Esophagus muscularis mucosa (tissue), 4 donors: ENCODE measurements around the gene KIZ. TPM values are rescaled to one million over a fixed set of nuclear protein-coding genes. Genes with fewer than 3 reads are reported as not detected.

Experiments
- DNase-seq: peaks from one replicate; pipeline ENCODE4 v3.0.0-alpha.2; 2017; ENCODE audit errors: extremely low spot score
- H3K27ac ChIP-seq, 4 donors: fragments of 200-600 bp; sonication (generic); replicated peaks in 1 of 4; 1 replicate in 3 of 4; 2 replicates in 1 of 4; pipeline ENCODE4 v1.5.1; 2016 to 2019; ENCODE audit warnings: mild to moderate bottlenecking in 1 of 4
- H3K27me3 ChIP-seq, 4 donors: fragments of 200-600 bp; sonication (generic); one replicate each; pipeline versions ENCODE4 v1.5.1 to v1.6.0; 2016 to 2019
- H3K36me3 ChIP-seq, 4 donors: fragments of 200-600 bp; sonication (generic); one replicate each; pipeline ENCODE4 v1.5.1; 2016 to 2019
- H3K4me1 ChIP-seq, 4 donors: fragments of 200-600 bp; sonication (generic); one replicate each; pipeline ENCODE4 v1.5.1; 2016 to 2019
- H3K4me3 ChIP-seq, 4 donors: fragments of 200-600 bp; sonication (generic); 1 replicate in 2 of 4; 2 replicates in 2 of 4; pipeline ENCODE4 v1.5.1; 2016 to 2019; ENCODE audit warnings: mild to moderate bottlenecking in 4 of 4, moderate library complexity in 1 of 4
- H3K9me3 ChIP-seq, 4 donors: fragments of 200-600 bp; sonication (generic); 1 replicate in 3 of 4; 2 replicates in 1 of 4; pipeline ENCODE4 v1.5.1; 2016 to 2019
- EP300 ChIP-seq: sonication (generic); formaldehyde crosslinking; IDR thresholded peaks from one replicate; pipeline ENCODE4 v1.6.1; 2017; ENCODE audit warnings: antibody characterized with exemption
- POLR2A ChIP-seq: fragments of 450-650 bp; IDR thresholded peaks from one replicate; pipeline ENCODE4 v1.6.1; 2017; ENCODE audit warnings: antibody characterized with exemption, moderate library complexity, mild to moderate bottlenecking, low read depth
- POLR2AphosphoS5 ChIP-seq, 2 donors: sonication (generic); formaldehyde crosslinking; IDR thresholded peaks; one replicate each; pipeline ENCODE4 v1.6.1; 2017; ENCODE audit warnings: antibody characterized with exemption in 2 of 2
- WGBS: methylation state at CpG from one replicate; pipeline ENCODE4 v1.1.5; 2018; 5-methylcytosine and 5-hydroxymethylcytosine counted together
- intact Hi-C: fragments of 100-400 bp; cut with DNase I; formaldehyde crosslinking; loops from one replicate; pipeline ENCODE4 v1.15.1; 2023
- total RNA-seq, 4 donors: library from RNA; depleted of rRNA; stranded (reverse); fragments of >200 nt; gene quantifications; one replicate each; pipeline versions ENCODE4 v1.1.0 to v1.2.1, GENCODE V29; 2016
- TF ChIP-seq, protein P1 (sequence below), 3 experiments: fragments of 200-600 bp in 2 of 3; fragments of 450-650 bp in 1 of 3; sonication (generic) in 2 of 3; IDR thresholded peaks; one replicate each; pipeline ENCODE4 v1.5.1; 2017 to 2019; ENCODE audit warnings: antibody characterized with exemption in 3 of 3, mild to moderate bottlenecking in 2 of 3, moderate library complexity in 1 of 3

The KIZ gene
- total RNA-seq, 4 donors from 2014 or later, result 17.2 to 32.0 (median 25.6) TPM

DNA sequence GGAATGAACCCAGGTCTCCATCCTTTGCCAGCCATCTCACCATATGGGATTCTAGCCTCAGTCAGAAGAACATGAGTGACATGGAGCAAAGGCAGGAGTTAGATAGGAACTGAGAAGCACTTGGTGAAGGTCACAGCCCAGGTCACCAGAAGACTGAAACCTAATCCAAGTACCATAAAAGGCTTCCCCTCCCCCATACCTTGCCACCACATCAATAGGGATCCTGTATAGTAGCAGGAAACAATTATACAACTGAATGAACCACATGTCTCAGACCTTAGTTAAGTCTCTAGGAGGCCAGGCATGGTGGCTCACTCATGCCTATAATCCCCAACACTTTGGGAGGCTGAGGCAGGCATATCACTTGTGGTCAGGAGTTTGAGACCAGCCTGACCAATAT lies 49.6 kb downstream of the KIZ start:
- no peak overlapping the region for H3K4me3 ChIP-seq
- no peaks in the 10 kb centered on the region for H3K27me3 ChIP-seq
- intact Hi-C loops, result no loop called here
- peaks cover 0 to 4% (median 0%) of the 10 kb centered on the region in 4 donors for H3K4me1 ChIP-seq
- H3K9me3 ChIP-seq, result peaks cover 0 to 17% (median 5%) of the 10 kb centered on the region in 4 donors
- no peak for DNase-seq
- no peaks in the 10 kb centered on the region for H3K36me3 ChIP-seq
- no peak overlapping the region for H3K27ac ChIP-seq
- no peak for TF ChIP-seq POLR2AphosphoS5 (IDR thresholded peaks at IDR 0.05)
- TF ChIP-seq EP300, result no peak
- TF ChIP-seq POLR2A, result no peak
- TF ChIP-seq, protein P1, sequence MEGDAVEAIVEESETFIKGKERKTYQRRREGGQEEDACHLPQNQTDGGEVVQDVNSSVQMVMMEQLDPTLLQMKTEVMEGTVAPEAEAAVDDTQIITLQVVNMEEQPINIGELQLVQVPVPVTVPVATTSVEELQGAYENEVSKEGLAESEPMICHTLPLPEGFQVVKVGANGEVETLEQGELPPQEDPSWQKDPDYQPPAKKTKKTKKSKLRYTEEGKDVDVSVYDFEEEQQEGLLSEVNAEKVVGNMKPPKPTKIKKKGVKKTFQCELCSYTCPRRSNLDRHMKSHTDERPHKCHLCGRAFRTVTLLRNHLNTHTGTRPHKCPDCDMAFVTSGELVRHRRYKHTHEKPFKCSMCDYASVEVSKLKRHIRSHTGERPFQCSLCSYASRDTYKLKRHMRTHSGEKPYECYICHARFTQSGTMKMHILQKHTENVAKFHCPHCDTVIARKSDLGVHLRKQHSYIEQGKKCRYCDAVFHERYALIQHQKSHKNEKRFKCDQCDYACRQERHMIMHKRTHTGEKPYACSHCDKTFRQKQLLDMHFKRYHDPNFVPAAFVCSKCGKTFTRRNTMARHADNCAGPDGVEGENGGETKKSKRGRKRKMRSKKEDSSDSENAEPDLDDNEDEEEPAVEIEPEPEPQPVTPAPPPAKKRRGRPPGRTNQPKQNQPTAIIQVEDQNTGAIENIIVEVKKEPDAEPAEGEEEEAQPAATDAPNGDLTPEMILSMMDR (IDR thresholded peaks at IDR 0.05), result no peak

DNA sequence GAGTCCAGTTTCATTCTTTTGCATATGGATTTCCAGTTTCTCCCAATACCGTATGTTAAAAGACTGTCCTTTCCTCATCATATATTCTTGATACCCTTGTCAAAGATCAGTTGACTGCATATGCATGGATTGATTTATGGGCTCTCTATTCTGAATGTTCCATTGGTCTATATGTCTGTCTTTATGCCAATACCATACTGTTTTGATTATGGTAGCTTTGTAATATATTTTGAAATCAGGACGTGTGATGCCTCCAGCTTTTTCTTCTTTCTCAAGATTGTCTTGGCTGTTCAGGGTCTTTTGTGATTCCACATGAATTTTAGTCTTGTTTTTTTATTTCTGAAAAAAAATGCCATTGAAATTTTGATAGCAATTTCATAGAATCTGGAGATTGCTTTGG lies 51.9 kb downstream of the KIZ start:
- Histone ChIP-seq H3K27ac (no peak overlapping the region), H3K4me3 (no peak overlapping the region), H3K4me1 (peaks cover 0 to 6% (median 0%) of the 10 kb centered on the region in 4 donors), H3K36me3 (peaks cover 0 to 5% (median 0%) of the 10 kb centered on the region in 4 donors), H3K9me3 (peaks cover 0 to 17% (median 5%) of the 10 kb centered on the region in 4 donors), H3K27me3 (no peaks in the 10 kb centered on the region)
- WGBS, result 96% methylated on average over 2 of the region's 2 CpGs
- TF ChIP-seq POLR2AphosphoS5 (IDR thresholded peaks at IDR 0.05) (no peak), EP300 (no peak), POLR2A (no peak)
- TF ChIP-seq, protein P1 (IDR thresholded peaks at IDR 0.05), result no peak
- intact Hi-C loops, result no loop called here
- no peak for DNase-seq

DNA sequence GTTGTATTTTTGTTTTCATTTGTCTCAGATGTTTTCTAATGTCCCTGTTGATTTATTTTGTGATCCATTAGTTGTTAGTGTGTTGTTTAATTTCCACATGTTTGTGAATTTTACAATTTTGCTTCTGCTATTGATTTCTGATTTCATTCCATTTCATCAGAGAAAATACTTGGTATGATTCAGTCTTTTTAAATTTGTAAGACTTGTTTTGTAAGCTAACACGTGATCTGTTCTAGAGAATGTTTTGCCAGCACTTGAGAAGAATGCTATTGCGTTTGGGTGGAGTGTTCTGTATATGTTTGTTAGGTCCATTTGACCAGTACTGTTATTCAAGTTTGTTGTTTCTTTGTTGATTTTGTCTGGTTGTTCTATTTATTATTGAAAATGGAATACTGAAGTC lies 53.9 kb downstream of the KIZ start:
- WGBS, result 72% methylated on average over 2 of the region's 2 CpGs

DNA sequence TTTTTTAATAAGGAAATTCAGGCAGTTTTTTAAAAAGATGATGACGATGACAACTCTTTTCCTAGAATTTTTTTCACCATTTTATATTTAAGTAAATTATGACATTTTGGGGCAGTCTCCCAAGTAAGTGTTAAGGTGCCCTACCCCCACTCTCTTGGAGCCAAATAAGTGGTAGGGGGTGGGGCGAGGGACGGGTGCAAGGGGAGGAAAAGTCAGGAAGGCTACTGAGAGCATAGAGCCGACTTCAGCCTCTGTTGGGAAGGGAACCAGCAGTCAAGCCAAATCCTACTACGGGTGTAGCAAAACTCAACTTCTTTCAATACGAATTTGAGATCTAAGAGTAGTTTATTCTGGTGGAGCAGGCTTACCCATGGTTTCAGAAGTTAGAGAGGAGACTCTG lies 54.4 kb downstream of the KIZ start:
- no peak overlapping the region for H3K4me3 ChIP-seq
- intact Hi-C loops, result no loop called here

More for the DNA sequence above, 53.9 kb downstream of the KIZ start:
- Histone ChIP-seq H3K36me3 (peaks cover 0 to 5% (median 0%) of the 10 kb centered on the region in 4 donors), H3K4me3 (no peak overlapping the region), H3K27me3 (no peaks in the 10 kb centered on the region), H3K27ac (no peak overlapping the region), H3K4me1 (peaks cover 0 to 9% (median 0%) of the 10 kb centered on the region in 4 donors), H3K9me3 (peaks cover 0 to 17% (median 5%) of the 10 kb centered on the region in 4 donors)
- intact Hi-C loops, result no loop called here
- no peak for DNase-seq
- TF ChIP-seq, protein P1 (IDR thresholded peaks at IDR 0.05), result no peak
- TF ChIP-seq EP300 (no peak), POLR2AphosphoS5 (IDR thresholded peaks at IDR 0.05) (no peak), POLR2A (no peak)

More for the DNA sequence above, 54.4 kb downstream of the KIZ start:
- H3K9me3 ChIP-seq, result peaks cover 0 to 17% (median 5%) of the 10 kb centered on the region in 4 donors
- no peaks in the 10 kb centered on the region for H3K27me3 ChIP-seq
- DNase-seq, result no peak
- H3K27ac ChIP-seq, result no peak overlapping the region
- TF ChIP-seq POLR2AphosphoS5 (IDR thresholded peaks at IDR 0.05), result no peak
- no peak for TF ChIP-seq EP300
- TF ChIP-seq POLR2A, result no peak
- TF ChIP-seq, protein P1 (IDR thresholded peaks at IDR 0.05), result no peak
- H3K36me3 ChIP-seq, result peaks cover 0 to 5% (median 0%) of the 10 kb centered on the region in 4 donors
- WGBS, result 81% methylated on average over 6 of the region's 6 CpGs
- H3K4me1 ChIP-seq, result peaks cover 0 to 9% (median 0%) of the 10 kb centered on the region in 4 donors
